ENCODE measurements around the gene RER1. TPM values are rescaled to one million over a fixed set of nuclear protein-coding genes. Genes with fewer than 3 reads are reported as not detected.

Gene RER1
- polyA plus RNA-seq, 1 experiment = 255 TPM

GRCh38 chr1:2355373-2356261 lies 36.0 kb upstream of the RER1 start:
- no peak for DNase-seq (ENCODE audit: low read depth)
- no peak for TF ChIP-seq CTCF (IDR thresholded peaks at IDR 0.05; ENCODE audit: insufficient read depth, low read depth, low read length)
- Histone ChIP-seq H3K36me3 (ENCODE audit: control insufficient read depth, insufficient read depth, low read length) (no peaks in the 10 kb centered on the region), H3K27me3 (ENCODE audit: control insufficient read depth, insufficient read depth, low read length) (no peaks in the 10 kb centered on the region), H3K4me3 (ENCODE audit: low read depth, low read length) (no peak overlapping the region)
- CTCF ChIA-PET = no interaction called here
- POLR2A ChIA-PET = no interaction called here

GRCh38 chr1:2356401-2356800 lies 35.2 kb upstream of the RER1 start:
- no peak for TF ChIP-seq CTCF (IDR thresholded peaks at IDR 0.05; ENCODE audit: insufficient read depth, low read depth, low read length)
- H3K4me3 ChIP-seq (ENCODE audit: low read depth, low read length) = no peak overlapping the region
- no peaks in the 10 kb centered on the region for H3K27me3 ChIP-seq (ENCODE audit: control insufficient read depth, insufficient read depth, low read length)
- CTCF ChIA-PET = no interaction called here
- H3K36me3 ChIP-seq (ENCODE audit: control insufficient read depth, insufficient read depth, low read length) = no peaks in the 10 kb centered on the region
- POLR2A ChIA-PET = no interaction called here
- no peak for DNase-seq (ENCODE audit: low read depth)

GRCh38 chr1:2356911-2357845 lies 34.5 kb upstream of the RER1 start:
- no peak for DNase-seq (ENCODE audit: low read depth)
- no peaks in the 10 kb centered on the region for H3K36me3 ChIP-seq (ENCODE audit: control insufficient read depth, insufficient read depth, low read length)
- POLR2A ChIA-PET = no interaction called here
- no peaks in the 10 kb centered on the region for H3K27me3 ChIP-seq (ENCODE audit: control insufficient read depth, insufficient read depth, low read length)
- CTCF ChIA-PET = interaction anchor here (0.7 kb wide), 1 partner anchor 11 kb away, joined by 3 read pairs; no protein-coding TSS in a partner anchor
- TF ChIP-seq CTCF (IDR thresholded peaks at IDR 0.05; ENCODE audit: insufficient read depth, low read depth, low read length) = no peak
- H3K4me3 ChIP-seq (ENCODE audit: low read depth, low read length) = no peak overlapping the region

GRCh38 chr1:2358072-2358471 lies 33.6 kb upstream of the RER1 start:
- no peaks in the 10 kb centered on the region for H3K36me3 ChIP-seq (ENCODE audit: control insufficient read depth, insufficient read depth, low read length)
- H3K27me3 ChIP-seq (ENCODE audit: control insufficient read depth, insufficient read depth, low read length) = no peaks in the 10 kb centered on the region
- H3K4me3 ChIP-seq (ENCODE audit: low read depth, low read length) = no peak overlapping the region
- ChIA-PET CTCF (interaction anchor here (0.8 kb wide), 1 partner anchor 163 kb away, joined by 3 read pairs; the partner anchor contains the start of gene FAAP20), POLR2A (no interaction called here)
- no peak for TF ChIP-seq CTCF (IDR thresholded peaks at IDR 0.05; ENCODE audit: insufficient read depth, low read depth, low read length)
- no peak for DNase-seq (ENCODE audit: low read depth)

Measured in BJ (cell line).